Measurements from ENCODE around the gene RIN3.

- TF ChIP-seq CTCF (IDR thresholded peaks at IDR 0.05; ENCODE audit: extremely low read depth in 1 of 2, insufficient read depth in 1 of 2, low read depth in 1 of 2, low read length in 2 of 2) = no peak
- TF ChIP-seq POLR2A (IDR thresholded peaks at IDR 0.05; ENCODE audit: low read depth, low read length) = no peak
- TF ChIP-seq EZH2 (IDR thresholded peaks at IDR 0.05; ENCODE audit: borderline replicate concordance, low read depth, low read length, severe bottlenecking) = no peak
Observed at GRCh38 chr14:92519246-92520101, 5.9 kb downstream of the RIN3 start.
